CMK (cell line): ENCODE results near the gene SRSF4.
A peak's percentile ranks its signal among the peaks of the same experiment; 100 is the strongest.
"Not testable (repeated sequence)": the region's sequence is repeated elsewhere in the genome, so short reads cannot be mapped to it uniquely, and the experiment has no call there.

Experiments
- DNase-seq: peaks from one replicate; pipeline ENCODE4 v3.0.0-alpha.2; 2010; ENCODE audit warnings: low read depth

SRSF4 gene

GRCh38 chr1:29181413-29182225, at the start of gene SRSF4:
Gene SRSF4, minus strand, starts transcription at chr1:29181900. Its CDS starts 148 bp downstream, at chr1:29181752.
- peak; percentile 98 for DNase-seq

DNA sequence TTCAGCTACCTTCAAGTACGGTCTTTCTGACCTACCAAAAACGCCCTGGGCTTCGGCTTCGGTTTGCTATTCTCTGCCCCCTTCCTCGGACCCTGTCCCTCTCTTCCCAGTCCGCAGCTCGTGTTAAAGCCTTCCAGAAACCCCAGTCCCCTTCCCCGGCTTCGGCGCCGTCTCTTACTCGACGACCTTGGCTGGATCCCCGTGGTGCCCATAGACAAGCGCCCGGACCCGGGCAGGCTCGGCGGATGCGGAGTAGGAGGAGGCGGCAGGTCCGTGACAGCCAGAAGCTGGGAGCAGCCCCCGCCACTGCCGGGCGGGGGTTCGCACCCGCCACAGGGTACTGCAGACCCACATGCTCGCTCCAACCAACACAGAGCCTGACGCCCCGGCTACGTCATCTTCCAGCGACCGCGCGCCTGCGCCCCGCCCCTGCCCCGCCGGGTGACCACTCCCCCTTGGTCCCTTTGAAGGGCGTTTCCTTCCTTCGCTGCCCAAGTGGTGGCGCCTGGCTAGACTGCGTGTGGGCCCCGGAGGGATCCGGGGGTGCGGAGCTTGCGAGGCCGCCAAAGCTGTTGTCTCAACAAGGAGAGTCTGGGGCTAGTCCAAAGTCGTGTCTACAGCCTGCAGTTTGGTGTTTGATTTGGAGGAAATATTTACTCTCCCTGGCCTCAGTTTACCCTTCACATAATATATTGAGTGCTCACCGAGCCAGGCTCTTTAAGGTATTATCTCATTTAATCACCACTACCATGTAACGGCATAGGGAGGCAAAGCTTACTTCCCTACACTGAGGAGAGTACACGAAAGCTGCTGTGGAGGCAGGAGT, 49.1 kb upstream of the SRSF4 start, which contains the start of gene MECR:
Gene MECR (minus strand): TSS at position 382 of the 826 bp plus-strand sequence. CDS start 28 bp downstream, at position 354.
- DNase-seq: peak; percentile 94

- no peak for DNase-seq
Observed at GRCh38 chr1:29230204-29230552, 48.5 kb upstream of the SRSF4 start.

DNA sequence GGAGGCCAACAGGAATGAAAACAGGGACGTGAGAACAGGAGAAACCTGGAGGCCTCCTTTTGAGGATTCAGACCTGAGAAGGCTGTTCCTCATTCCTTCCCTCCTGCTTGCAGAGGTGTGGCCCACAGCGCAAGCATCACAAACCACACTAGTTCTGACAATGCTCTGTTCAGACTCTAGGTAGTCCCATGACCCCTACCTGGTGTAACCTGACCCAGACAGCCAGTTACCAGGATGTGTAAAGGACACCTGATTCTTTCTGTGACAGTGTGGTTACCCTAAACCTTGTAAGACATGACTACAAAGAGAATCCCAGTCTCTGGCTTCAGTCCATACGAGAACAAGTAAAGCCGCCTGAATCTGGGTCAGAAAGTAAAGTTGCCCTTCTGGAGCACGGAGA, 45.8 kb upstream of the SRSF4 start:
- no peak for DNase-seq

DNA sequence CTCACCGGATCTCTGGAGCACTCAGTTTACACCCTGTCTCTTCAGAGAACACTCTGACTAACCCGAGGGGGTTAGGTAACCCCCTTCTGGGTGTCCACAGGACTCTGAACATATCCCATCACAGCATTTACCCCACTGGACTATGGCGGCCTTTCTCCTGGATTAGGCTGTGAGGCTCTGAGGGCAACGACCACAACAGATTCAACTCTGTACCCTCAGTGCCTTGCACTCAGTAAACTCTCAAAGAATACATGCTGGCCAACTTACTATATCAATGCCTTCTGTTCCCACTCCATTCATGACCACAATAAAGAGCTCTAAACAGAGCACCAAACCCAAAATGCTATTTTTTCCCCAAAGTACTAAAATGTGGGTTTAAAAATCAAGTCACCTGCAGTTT, 43.7 kb upstream of the SRSF4 start:
- DNase-seq: no peak

DNA sequence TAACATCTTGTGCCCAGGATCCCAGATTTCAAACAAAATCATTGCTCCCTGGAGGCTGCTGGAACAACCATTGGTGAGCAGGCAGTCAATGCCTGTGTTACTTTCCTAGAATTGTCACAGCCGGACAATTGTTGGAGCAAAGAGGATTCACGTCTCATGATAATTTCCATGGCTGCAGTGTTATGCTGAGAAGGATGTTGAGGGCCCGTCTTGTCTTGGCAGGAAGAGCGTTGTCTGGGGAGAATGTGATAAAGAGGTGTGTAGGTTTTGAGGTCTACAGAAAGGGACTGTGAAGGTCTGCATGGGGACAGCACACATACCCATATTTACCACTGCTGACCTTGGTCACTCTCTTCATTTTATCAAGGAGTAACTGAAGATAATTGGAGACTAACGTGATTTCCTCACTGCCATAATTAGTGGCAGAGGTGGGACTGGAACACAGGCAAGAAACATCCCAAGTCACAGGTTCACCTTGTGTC, 42.7 kb upstream of the SRSF4 start:
- DNase-seq: no peak

GRCh38 chr1:29223521-29223920, 41.8 kb upstream of the SRSF4 start:
- DNase-seq: no peak

DNA sequence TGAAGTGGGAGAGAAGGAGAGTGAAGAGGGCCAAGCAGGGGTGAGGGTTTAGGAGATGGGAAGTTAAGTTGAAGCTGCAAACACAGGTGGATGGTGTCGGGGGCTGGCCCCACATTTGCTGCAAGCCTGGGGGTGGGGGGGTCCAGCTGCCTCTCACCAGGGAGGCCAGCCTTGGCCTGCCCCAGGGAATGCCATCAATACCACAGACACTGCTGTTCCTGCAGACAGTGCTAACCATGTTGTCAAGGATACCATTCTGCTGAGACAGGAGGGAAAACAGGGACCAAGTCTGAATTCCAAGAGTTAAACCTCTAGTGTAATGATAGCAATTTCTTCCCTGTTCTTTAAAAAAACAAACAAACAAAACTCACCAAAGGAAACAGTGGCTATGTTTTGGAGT, 41.0 kb upstream of the SRSF4 start:
- DNase-seq: no peak

DNA sequence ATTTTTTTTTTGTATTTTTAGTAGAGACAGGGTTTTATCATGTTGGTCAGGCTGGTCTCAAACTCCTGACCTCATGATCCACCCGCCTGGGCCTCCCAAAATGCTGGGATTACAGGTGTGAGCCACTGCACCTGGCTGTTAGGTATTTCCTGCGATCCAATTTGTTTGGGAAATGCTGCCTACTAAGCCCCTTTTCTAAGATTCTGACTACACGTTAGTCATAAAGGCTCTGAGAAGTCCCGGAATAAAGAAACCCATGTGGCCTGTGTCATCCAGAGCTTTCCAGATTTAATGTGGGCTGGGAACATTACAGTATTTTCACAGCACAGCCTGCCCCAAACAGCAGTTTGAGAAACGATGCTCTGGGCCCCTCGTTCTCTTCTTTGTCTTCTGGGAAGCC, 40.6 kb upstream of the SRSF4 start:
- DNase-seq: not testable (repeated sequence)

DNA sequence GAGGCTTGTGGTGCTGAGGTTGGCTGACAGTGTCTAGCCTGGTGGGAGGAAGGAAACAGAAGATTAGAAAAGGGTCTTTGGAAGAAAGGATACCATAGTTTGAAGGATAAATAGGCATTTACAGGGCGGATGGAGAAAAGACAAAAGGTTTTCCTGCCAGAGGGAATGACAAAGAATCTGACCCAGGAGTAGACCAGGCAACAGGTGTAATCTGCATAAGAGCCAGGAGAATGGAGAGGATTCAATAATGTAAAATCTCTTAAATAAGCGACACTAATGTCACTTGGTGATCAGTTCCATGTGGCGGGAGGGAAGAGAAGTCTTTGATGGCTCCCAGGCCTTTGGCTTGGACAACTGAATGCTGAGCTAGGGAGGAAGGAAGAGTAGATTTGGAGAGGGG, 39.6 kb upstream of the SRSF4 start:
- no peak for DNase-seq

- no peak for DNase-seq
Observed at GRCh38 chr1:29218223-29218622, 36.5 kb upstream of the SRSF4 start.

- no peak for DNase-seq
Observed at GRCh38 chr1:29217633-29218032, 35.9 kb upstream of the SRSF4 start.

DNA sequence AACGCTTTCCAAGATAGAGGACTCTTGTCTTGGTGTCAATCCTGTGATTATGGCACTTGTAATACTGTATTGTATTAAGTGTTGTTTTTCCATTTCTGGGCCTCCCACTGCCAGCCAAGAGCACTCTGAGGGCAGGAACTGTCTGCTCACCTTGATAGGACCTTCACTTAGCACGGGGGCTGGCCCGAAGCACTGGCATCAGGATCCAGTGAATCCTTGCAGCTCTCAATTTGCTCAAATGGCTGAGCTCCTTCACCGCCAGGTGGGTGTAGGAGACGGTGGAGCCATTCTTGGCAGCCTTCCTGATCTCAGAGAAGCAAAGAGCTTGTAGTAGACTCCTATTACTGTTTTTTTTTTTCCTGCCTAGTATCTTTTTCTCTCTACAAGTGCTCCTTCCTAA, 31.4 kb upstream of the SRSF4 start:
- DNase-seq: no peak

DNA sequence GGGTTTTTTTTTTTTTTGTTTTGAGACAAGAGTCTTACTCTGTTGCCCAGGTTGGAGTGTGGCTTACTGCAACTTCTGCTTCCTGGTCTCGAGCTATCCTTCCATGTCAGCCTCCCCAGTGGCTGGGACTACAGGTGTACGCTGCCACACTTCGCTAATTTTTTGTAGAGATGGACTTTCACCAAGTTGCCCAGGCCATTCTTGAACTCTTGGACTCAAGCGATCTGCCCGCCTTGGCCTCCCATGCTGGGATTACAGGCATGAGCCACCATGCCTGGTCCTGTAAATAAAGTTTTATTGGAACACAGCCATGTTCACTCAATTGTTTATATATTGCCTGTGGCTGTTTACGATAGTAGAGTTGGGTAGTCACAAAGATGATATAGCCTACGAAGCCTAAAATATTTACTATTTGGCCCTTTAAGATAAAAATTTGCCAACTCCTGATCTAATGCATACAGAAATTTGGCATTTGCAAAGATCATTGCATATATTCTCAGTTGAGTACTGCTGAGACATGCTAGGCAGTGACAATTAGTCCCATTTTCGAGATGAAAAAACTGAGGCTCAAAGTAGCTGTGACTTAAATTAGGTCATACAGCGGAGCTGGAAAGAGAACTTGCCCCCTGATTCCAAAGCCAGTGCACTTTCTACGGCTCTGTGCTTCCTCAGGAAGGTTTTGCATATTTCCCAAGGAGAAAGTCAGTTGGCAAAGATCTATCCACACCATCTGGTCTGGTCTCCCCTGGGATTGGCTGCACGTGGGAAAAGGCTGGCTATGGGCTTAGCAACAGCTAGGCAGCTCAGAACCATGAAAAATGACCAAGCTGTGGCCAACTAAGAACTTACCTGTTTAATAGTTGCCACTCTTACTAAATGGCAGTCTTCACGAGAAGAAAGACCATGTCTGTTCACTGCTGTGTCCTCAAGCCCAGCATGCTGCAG, 29.7 kb upstream of the SRSF4 start:
- no peak for DNase-seq

DNA sequence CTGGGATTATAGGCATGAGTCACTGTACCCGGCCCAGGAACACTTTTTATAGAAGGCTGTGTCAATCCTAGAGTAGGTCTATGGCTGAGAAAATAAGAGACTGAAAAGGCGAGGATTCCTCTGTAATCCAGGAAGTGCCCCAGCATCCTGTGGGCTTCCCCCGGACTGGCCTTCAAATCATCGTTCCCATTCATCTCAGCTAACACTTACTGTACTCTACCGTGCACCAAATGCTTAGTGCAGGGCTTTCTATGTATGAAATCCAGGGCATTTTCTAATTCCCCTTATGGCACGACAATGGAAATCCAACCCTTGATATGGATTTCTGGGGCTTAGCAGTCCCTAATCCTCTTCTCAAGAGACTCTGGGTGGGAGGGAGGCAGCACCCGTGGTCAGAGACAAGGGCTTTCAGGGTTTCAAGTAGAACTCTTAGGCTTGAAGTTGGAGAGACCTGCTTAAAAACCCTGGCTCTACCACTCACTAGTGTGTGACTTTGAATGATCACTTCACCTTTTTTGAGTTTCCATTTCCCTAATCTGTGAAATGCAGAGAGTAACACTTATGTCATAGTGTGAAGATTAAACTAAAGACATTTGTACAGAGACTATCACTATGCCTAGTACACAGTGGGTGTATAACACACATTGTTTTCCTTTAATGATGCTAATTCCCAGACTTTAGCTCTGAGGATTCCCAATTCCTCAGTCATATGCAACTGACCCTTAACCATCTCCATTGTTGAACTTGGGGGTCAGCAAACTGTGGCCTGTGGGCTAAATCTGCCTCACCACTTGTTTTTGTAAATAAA, 28.8 kb upstream of the SRSF4 start:
- no peak for DNase-seq

GRCh38 chr1:29209173-29209572, 27.5 kb upstream of the SRSF4 start:
- DNase-seq: no peak

GRCh38 chr1:29208442-29208841, 26.7 kb upstream of the SRSF4 start:
- peak; percentile 29 for DNase-seq

- DNase-seq: peak; percentile 95
Observed at GRCh38 chr1:29202584-29203340, 21.1 kb upstream of the SRSF4 start.

GRCh38 chr1:29202053-29202452, 20.4 kb upstream of the SRSF4 start:
- DNase-seq: no peak

DNA sequence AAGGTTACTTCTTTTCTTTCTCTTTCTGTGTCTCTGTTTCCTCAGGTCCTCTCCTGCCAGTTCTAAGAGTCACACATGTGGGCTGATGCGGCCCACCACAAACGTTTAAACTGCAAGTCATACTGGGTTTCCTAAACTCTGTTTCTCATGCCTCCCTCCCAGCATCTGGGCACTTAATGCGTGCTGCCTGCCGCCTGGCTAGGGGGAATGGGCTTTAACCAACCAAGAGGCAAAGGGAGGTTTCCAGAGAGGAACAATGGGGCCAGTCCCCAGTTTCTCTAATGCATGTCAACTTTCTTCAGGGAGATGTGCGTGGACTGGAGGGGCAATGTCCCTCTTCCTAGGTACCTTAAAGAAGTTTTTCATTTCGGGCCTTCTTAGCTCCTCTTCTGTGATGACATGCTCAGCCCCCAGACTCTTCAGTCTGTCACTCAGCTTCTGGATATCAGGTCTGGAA, 19.9 kb upstream of the SRSF4 start:
- no peak for DNase-seq
